Activated CD4-positive, CD25-positive, alpha-beta regulatory T cell treated with anti-CD3 and anti-CD28 coated beads, Interleukin-2, amount 50 U/mL, for 16 hours (primary cell): ENCODE data around the gene NECAP2.
"Not testable (repeated sequence)": the region's sequence is repeated elsewhere in the genome, so short reads cannot be mapped to it uniquely, and the experiment has no call there.

Experiments
- DNase-seq: peaks from one replicate; pipeline ENCODE4 v3.0.0-alpha.2; 2020; ENCODE audit warnings: low read depth, low spot score

The NECAP2 gene

DNA sequence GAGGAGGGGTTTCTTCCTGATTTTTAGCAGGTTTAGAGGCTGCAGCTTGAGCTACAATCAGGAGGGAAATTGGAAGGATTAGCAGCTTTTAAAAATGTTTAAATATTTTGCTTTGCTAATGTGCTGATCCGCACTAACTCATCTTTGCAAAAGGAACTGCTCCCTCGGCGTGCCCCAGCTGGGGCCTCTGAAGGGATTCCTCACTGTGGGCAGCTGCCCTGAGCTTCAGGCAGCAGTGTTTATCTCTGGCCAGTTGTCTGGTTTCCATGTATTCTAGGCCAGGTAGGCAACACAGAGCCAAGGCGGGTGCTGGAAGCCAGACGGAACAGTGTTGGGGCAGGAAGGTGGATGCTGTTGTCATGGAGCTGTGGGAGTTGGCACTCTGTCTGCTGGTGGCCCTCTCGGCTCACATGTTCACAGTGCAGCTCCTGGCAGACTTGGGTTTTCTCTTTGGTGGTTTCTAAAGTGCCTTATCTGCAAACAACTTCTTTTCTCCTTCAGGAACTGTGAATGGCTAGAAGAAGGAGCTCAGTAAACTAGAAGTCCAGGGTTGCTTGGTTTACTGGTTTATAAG lies 18.9 kb downstream of the NECAP2 start:
- DNase-seq: no peak

DNA sequence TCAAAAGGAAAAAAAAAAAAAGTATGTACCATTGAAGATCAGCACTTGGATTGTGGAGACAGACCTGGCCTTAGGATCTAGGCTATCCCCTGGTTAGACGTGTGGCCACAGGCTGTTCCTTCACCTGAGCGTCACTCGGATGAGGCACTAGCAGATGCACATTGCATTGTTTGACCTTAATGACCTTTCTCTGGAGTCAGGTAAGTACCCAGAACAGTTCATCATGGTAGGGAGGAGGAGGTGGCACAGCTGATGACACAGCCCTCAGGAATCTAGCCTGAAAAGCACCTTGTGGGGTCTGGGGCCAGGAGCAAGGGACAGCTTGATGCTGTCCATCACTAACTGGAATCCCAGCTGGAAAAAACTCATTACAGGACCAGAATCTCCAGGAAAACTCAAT lies 21.2 kb downstream of the NECAP2 start:
- no peak for DNase-seq

DNA sequence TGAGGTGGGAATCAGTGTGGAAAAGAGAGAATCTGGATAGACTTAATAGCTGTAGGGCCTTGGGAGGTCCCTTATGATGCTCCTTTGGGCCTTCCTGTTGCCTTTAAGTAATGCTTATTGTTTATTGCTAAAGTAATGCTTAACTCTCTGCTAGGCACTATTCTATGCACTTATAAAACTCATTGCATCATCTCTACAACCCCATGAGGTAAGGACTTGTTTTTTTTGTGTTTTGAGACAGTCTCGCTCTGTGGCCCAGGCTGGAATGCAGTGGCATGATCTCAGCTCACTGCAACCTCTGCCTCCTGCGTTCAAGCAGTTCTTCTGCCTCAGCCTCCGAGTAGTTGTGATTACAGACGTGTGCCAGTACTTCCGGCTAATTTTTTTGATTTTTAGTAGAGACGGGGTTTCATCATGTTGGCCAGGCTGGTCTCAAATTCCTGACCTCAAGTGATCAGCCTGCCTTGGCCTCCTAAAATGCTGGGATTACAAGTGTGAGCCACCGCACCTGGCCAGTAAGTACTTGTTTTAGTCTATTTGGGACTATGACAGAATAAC lies 22.3 kb downstream of the NECAP2 start:
- DNase-seq: no peak

DNA sequence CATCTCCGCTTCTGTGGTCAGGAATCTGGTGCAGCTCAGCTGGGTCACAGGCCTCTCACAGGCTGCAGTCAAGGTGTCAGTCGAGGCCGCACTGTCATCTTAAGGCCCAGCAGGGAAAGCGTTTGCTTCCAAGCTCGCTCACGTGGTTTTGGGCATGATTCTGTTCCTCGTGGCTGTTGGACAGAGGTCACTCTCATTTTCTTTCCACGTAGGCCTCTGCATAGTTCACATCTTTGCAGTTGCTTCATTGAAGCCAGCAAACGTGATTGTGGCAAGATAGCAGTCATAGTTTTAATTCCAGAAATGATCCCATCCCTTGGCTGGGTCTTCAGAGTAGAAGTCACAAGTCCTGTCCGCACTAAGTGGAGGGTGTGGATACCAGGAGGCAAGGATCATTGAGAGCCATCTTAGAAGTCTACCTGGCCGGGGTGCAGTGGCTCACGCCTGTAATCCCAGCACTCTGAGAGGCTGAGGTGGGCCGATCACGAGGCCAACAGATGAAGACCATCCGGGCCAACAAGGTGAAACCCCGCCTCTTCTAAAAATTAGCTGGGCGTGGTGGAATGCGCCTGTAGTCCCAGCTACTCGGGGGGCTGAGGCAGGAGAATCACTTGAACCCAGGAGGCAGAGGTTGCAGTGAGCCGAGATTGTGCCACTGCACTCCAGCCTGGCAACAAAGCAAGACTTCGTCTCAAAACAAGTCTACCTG lies 24.5 kb downstream of the NECAP2 start:
- no peak for DNase-seq

DNA sequence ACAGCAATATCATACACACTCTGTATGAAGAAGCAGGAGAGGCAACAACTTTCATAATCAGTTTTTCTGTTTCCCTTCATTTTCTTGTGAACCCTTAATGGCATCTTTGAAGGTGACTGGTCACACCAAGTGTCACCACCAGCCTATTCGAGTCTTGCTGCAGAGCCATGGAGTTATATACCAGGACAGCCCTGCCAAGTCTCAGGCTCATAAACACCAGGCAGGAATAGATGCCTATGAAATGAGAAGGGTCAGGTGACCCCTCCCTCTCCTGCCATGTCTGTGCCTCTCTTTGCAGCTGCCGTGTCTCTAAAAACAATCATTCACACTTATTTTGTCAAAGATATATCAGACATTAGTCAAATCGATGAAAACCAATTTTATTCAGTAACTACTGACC lies 28.0 kb downstream of the NECAP2 start:
- no peak for DNase-seq

DNA sequence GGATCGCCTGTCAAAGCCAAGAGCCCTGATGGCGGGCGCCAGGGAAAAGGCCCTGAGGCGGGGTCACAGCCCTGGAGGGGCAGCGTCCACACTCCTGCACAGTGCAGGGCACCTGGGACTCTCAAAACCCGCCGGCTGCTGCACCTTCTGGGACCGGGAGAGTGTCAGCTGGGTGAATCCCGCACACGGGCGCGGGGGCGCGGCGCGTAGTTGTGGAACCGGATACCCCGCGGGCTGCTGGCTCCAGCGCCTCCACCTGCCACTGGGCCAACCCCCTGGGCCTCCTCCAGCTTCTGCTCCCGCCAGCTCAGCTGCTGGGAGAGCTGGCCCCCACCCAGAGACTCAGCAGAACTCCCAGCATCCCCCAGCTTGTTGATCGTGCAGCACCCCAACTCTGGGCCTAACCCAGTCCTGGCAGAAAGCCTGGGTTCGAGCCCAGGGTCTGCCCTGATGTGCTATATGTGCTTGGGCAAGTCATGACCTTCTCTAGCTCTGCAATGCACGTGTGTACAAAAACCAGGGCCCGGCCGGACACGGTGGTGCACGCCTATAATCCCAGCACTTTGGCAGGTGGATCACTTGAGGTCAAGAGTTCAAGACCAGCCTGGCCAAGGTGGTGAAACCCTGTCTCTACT lies 33.8 kb downstream of the NECAP2 start:
- DNase-seq: no peak

DNA sequence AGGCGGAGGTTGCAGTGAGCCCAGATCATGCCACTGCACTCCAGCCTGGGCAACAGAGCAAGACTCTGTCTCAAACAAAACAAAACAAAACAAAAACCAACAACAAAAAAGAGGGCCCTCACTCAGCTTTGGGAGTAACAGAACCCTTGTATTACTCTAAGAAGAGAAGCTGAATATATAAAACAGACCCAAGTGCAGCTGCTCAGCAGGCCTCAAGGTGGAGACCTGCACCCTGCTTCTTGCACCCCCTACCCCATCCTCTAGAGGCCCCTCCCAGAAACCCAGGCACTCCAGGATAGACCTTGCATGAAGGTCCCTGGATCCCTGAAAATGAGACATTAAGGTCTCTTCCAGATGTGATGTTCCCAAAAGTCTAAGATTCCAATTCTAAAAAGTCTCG lies 34.4 kb downstream of the NECAP2 start:
- DNase-seq: not testable (repeated sequence)

DNA sequence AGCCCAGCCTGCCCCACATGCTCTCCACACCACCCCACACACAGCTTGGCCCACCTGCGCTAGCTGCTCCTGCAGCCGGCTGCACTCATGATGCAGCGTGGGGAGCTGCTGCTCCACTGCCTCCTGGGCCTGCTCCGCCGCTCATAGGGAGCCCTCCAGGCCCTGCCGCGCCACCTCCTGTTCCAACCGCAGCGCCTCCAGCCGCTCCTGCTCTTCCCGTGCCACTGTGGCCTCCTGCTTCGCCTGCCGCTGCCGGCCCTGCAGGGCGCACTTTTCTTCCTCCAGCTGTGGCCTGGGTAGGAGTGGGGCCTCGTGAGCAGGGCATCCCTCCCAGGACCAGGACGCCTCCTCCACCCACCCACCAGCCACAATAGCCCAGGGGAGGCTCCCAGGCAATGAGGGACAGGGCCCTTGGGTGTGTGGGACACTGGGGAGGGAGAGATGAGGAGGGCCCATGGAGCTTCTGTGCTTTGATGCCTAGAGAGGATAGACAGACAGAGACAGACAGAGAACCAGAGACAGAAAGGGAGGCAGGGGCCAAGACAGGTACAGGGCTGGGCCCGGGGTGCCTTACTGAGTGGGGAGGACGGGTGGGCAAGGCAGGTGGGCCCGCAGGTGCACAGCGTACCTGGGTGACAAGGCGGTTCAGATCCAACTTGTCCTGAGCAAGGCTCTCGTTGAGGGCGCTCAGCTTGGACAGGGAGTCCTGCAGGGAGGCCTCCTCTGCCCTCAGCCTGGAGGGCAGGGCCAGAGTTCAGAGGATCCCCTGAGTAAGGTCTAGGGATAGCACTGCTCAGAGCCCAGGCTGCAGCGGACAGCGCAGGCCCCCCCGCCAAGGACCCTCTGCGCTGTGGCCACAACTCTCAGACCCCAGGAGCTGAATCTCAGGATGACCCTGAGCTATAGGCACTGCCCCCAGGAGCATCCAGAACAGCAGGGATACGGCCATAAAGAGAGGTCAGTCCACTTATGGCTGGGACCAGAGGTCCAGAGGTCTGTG lies 35.5 kb downstream of the NECAP2 start:
- not testable (repeated sequence) for DNase-seq

DNA sequence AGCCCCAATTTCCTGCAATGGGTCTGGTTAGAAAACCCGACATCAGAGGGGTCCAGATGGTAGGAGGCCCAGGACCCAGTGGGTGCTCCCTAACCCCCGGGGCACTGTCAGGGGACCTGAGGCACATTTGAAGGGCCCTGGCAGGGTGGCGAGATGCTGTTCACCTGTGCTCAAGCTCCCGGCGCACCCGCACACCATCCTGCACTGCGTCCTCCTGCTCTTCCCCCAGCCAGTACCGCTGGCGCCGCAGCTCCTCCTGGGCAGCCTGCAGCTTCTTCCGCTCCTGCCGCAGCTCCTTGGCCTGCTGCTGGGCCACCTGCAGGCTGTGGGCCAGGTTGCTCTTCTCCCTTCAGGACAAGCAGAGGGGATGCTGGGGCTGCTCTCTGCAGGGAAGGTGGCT lies 37.6 kb downstream of the NECAP2 start:
- no peak for DNase-seq

DNA sequence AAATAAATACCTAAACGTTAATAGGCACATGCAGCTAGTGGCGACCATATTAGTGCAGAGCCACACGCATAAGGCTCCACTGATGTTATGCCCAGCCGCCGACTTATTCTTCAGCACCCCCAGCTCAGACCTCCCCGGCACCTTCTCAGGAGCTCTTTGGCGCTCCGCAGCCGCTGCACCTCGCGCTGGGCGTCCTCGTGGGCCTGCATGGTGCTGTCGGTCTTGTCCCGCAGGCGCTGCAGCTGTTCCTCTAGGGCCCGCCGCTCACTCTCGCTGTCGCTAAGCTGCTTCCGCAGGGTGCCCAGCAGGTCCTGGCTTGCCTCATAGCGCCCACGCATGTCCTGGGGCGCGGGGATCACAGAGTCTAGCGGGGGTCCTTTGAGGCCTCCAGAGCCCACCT lies 42.6 kb downstream of the NECAP2 start:
- DNase-seq: not testable (repeated sequence)

DNA sequence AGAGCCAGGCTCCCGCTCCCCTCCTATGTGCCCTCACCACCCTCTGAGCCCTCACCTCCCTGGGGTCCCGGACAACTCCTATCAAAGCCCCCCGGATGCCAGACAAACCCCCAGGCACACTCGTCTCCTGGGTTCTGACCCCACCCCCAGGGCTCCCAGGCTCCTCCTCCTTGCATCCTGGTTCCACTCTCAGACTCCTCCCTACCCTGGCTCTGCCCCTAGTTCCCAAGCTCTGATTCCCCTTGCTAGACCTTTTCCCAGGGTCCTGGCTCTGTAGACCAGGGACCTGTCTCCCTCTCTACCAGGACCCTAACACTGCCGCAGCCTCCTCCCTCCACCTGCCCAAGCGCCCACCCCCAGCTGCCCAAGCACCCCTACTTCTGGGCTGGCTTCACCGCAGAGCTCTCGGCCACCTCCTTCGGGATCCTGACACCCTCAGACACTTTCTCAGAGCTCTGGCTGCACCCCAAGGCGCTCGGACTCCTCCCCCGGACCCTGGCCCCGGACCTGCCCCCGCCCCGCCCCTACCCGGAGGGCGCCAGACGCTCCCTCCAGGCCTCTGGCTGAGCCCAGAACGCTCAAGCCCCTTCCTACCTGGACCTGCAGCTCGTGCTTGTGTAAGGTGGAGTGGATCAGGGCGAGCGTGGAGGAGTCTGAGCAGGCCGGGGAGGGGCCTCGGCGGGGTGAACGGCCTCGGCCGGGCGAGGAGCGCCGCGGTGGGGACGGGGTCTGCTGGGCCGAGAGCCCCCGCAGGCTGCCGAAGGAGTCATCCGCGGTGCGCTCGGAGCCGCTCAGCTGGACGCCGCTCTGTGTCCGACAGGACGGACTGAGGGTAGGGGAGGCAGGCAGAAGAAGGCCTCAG lies 43.3 kb downstream of the NECAP2 start:
- DNase-seq: not testable (repeated sequence)

DNA sequence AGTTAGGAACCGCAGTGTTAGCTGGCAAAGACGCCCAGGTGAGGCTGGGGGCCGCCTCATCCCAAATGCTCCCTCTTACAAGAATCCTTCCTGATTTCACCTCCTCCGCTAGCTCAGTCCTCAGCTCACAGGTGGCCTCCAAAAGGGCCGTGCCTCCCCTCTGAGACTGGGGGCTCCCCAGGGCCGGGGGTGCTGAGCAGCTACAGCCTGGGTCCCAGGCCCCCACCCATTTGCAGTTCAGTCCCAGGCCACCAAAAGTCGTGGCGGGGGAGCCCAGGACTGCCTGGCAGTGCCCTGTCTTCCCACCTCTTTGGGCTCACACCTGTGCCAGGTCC lies 43.9 kb downstream of the NECAP2 start:
- no peak for DNase-seq

DNA sequence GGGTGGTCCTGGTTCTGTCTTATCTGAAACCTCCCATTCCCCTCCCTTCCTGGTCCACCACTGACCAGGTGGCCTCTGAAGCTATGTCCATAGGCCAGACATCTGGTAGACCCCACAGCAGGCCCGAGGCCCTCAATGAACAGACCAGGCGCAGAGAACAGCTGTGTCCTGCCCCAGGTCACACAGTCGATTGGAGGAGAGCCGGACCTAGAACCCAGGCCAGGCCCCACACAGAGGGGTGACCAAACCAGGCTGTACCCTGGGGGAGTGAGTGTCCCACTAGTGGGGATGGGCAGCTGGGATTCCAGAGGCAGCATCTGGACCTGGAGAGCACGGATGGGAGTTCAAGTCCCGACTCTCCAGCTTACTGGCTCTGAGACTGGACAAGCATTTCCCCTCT lies 44.4 kb downstream of the NECAP2 start:
- no peak for DNase-seq

DNA sequence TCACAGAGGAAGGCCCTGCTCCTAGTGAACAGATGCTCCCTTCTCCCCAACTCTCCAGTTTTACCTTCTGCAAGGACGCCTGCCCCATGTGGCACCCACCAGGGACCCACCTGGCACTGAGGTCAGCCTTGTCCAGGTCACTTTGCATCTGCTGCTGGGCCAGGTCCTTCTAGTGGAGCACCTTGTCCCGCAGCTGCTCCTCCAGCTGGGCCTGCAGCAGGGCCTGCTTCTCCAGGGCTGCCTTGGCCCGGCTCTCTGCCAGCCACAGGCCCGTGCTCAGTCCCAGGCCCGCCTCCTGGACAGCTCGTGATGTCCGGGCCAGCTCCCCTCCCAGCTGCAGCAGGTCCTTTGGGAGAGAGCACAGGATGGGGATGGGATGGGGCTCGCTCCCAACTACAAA lies 45.8 kb downstream of the NECAP2 start:
- not testable (repeated sequence) for DNase-seq

DNA sequence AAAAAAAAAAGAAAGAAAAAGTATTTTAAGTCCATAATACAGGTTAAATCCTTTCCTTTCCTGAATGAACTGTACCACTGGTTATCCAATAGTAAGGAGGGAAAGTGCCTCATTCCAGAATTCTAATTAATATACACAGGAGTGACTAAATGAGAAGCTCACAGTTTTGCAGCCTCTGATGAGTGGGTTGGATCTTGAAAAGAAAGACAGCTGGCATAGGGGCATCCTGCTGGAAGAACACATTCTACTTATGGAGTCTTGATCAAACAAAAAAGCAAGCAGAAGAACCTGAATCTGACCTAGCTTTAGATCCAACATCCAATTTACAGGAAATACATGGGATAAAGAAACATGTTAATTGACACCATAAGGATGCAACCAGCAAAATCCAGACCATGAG lies 46.5 kb downstream of the NECAP2 start:
- DNase-seq: not testable (repeated sequence)

DNA sequence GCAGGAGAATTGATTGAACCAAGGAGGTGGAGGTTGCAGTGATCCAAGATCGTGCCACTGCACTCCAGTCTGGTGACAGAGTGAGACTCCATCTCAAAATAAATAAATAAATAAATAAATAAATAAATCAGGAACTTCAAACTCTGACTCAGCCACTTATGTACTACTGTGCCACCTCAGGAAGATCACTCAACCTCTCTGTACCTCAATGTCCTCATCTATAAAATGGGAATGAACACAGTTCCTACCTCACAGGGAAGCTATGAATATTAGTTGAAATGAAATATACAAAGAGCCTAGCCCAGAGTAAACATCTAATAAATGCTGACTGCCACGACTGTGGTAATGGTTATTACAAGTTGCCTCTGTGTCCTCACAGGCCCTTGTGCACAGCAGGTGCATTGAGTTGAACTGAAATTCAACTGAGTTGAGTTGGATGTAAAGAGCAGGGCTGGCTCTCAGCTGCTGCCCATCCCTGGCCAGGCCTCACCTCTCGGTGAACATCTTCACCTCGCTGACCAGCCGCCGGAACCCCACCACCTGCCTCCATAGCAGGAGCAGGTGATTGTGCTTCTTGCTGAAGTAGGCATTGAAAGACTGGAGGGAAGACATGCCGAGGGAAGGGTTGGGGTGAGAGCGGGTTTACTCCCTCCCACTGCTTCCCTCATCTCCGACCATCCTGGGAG lies 48.8 kb downstream of the NECAP2 start:
- DNase-seq: not testable (repeated sequence)

DNA sequence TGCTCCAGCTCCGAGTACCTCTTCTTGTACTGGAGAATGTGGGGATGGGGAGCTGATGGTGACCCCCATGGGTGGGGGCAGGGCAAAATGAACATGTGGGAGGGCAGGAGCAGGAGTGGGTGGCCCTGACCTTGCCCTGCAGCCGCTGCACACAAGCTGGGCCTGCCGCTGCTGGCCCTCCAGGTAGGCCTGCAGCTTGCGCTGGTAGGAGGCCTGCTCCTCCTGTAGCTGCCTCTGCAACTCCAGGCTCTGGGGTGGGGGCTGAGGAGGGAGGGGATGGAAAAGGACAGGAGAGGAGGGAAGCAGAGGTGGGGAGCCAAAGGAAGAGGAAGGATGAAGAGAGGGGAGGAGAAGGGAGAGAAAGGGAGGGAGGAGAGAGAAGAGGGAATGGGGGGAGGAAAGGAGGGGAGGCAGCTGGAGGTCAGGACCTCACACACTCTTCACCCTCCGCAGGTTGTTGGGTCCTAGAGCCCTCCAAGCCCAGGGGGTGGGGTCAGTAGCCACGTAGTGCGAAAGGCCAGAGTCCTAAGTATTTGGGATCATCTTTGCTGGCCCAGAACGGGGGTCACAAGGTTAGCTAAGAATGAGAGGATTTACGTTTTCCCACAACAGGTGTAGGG lies 50.6 kb downstream of the NECAP2 start:
- no peak for DNase-seq

DNA sequence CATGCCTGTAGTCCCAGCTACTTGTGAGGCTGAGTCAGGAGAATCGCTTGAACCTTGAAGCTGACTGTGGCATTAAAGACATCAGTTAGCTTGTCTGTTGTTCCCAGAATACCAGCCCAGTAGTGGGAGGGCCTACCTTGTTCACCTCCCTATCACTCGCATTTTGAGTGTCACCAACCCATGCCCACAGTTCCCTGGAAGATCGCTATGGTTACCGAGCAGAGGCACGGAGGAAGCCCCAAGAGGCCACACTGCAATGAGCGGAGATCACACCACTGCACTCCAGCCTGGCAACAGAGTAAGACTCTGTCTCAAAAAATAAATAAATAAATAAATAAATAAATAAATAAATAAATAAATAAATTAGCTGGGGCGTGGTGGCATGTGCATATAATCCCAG lies 52.4 kb downstream of the NECAP2 start:
- DNase-seq: not testable (repeated sequence)

DNA sequence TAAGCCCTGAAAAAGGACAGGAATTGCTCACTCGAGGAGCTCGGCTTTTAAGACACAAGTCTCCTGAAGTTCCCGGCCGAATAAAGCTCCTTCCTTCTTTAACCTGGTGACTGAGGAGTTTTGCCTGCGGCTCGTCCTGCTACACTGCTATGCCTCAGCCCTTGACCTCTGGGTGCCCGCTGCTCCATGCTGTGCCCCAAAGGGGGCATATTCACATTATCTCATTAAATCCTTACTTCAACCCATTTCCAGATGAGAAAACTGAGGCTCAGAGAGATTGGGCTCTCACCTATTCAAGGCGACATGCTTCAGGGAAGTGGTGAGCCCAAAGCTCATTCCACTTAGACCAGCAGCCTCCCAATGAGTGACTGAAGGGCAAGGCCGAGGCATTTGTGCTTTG lies 53.2 kb downstream of the NECAP2 start:
- not testable (repeated sequence) for DNase-seq

DNA sequence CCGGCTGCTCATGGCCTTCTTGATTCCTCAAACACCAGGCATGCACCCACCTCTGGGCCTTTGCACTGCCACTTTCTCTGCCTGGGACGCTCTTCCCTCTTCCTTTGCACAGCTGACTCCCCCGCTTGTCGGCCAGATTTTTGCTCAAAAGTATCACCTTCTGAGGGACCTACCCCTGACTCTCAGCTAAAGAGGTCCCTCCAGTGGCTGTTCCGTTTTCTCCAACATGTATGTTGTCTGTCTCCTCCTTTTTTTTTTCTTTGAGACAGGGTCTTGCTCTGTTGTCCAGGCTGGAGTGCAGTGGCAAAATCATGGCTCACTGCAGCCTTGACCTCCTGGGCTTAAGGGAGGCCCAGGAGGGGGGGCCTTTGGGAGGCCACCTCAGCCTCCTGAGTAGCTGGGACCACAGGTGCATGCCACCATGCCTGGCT lies 57.0 kb downstream of the NECAP2 start:
- not testable (repeated sequence) for DNase-seq
